Neuronal stem cell (in vitro differentiated cells): ENCODE results near the gene SPINK4.

Source experiments
- DNase-seq: peaks from one replicate; pipeline ENCODE4 v3.0.0-alpha.2; 2013; ENCODE audit warnings: low spot score
- H2AFZ ChIP-seq: one replicate; pipeline ENCODE4 v1.6.1; 2013; ENCODE audit warnings: mild to moderate bottlenecking, low read length, inconsistent platforms
- H2AK5ac ChIP-seq: 2 replicates; pipeline ENCODE4 v1.6.1; 2013; ENCODE audit warnings: low read depth, mild to moderate bottlenecking, inconsistent platforms, low read length, moderate library complexity, mixed read lengths
- H2BK120ac ChIP-seq: 2 replicates; pipeline ENCODE4 v1.6.1; 2013; ENCODE audit warnings: low read depth, mild to moderate bottlenecking, inconsistent platforms, low read length, moderate library complexity, mixed read lengths
- H2BK12ac ChIP-seq: one replicate; pipeline ENCODE4 v1.6.1; 2013; ENCODE audit warnings: low read length, inconsistent platforms
- H2BK15ac ChIP-seq: 2 replicates; pipeline ENCODE4 v1.6.1; 2013; ENCODE audit warnings: mild to moderate bottlenecking, low read length, inconsistent platforms, mixed read lengths
- H2BK5ac ChIP-seq: one replicate; pipeline ENCODE4 v1.6.1; 2013; ENCODE audit warnings: inconsistent platforms, mild to moderate bottlenecking, low read length, moderate library complexity
- H3K14ac ChIP-seq: one replicate; pipeline ENCODE4 v1.6.1; 2013; ENCODE audit warnings: low read length, inconsistent platforms
- H3K18ac ChIP-seq: 2 replicates; pipeline ENCODE4 v1.6.1; 2013; ENCODE audit warnings: low read length, inconsistent platforms
- H3K23ac ChIP-seq: 2 replicates; pipeline ENCODE4 v1.6.1; 2013; ENCODE audit warnings: low read depth, mild to moderate bottlenecking, mixed read lengths, low read length, inconsistent platforms; ENCODE audit not compliant: poor library complexity
- H3K27ac ChIP-seq: replicated peaks from 3 replicates; pipeline ENCODE4 v1.5.1; 2013; ENCODE audit warnings: low read length, inconsistent platforms
- H3K27me3 ChIP-seq, 3 experiments: 2 replicates each; pipeline ENCODE4 v1.6.1; 2013; ENCODE audit warnings: low read length in 3 of 3, mild to moderate bottlenecking in 2 of 3, inconsistent platforms in 1 of 3, low read depth in 1 of 3, mixed read lengths in 1 of 3, moderate library complexity in 1 of 3; ENCODE audit not compliant: control insufficient read depth in 3 of 3, insufficient read depth in 3 of 3
- H3K36me3 ChIP-seq, 2 donors: replicated peaks in 1 of 2; 2 replicates each; pipeline ENCODE4 v1.6.1; 2013; ENCODE audit warnings: low read length in 2 of 2; ENCODE audit not compliant: control insufficient read depth in 2 of 2, insufficient read depth in 2 of 2
- H3K4ac ChIP-seq: 2 replicates; pipeline ENCODE4 v1.6.1; 2013; ENCODE audit warnings: inconsistent platforms, mild to moderate bottlenecking, low read length, moderate library complexity
- H3K4me1 ChIP-seq, 2 donors: 1 replicate in 1 of 2; 2 replicates in 1 of 2; pipeline ENCODE4 v1.6.1; 2013; ENCODE audit warnings: low read length in 2 of 2, low read depth in 1 of 2; ENCODE audit not compliant: control insufficient read depth in 2 of 2, insufficient read depth in 1 of 2
- H3K4me2 ChIP-seq: one replicate; pipeline ENCODE4 v1.6.1; 2013; ENCODE audit warnings: mild to moderate bottlenecking, low read length, inconsistent platforms; ENCODE audit not compliant: insufficient read depth, poor library complexity, severe bottlenecking
- H3K4me3 ChIP-seq, 2 donors: 2 replicates each; pipeline ENCODE4 v1.5.1; 2013; ENCODE audit warnings: low read length in 2 of 2, mild to moderate bottlenecking in 2 of 2, inconsistent platforms in 1 of 2, moderate library complexity in 1 of 2
- H3K79me1 ChIP-seq: one replicate; pipeline ENCODE4 v1.6.1; 2013; ENCODE audit warnings: low read depth, mild to moderate bottlenecking, inconsistent platforms, low read length, moderate library complexity
- H3K9ac ChIP-seq: one replicate; pipeline ENCODE4 v1.6.1; 2013; ENCODE audit warnings: mild to moderate bottlenecking, low read depth, low read length, inconsistent platforms; ENCODE audit not compliant: poor library complexity
- H3K9me3 ChIP-seq, 2 donors: replicated peaks in 1 of 2; 2 replicates each; pipeline versions ENCODE3 to v1.6.1; 2013; ENCODE audit warnings: low read length in 2 of 2, mild to moderate bottlenecking in 2 of 2, inconsistent platforms in 1 of 2, low read depth in 1 of 2, mixed read lengths in 1 of 2, moderate library complexity in 1 of 2; ENCODE audit not compliant: control insufficient read depth in 2 of 2, insufficient read depth in 1 of 2
- H4K8ac ChIP-seq: one replicate; pipeline ENCODE4 v1.6.1; 2013; ENCODE audit warnings: low read depth, mild to moderate bottlenecking, inconsistent platforms, low read length, moderate library complexity
- H4K91ac ChIP-seq: one replicate; pipeline ENCODE4 v1.6.1; 2013; ENCODE audit warnings: low read length, low read depth, mild to moderate bottlenecking, inconsistent platforms; ENCODE audit not compliant: poor library complexity
- WGBS, 2 donors: extraction: QIAGEN DNeasy Blood & Tissue Kit; methylation state at CpG; one replicate each; pipeline ENCODE4 v1.1.7; 2013; ENCODE audit warnings: missing lambda C conversion rate in 2 of 2, mixed read lengths in 1 of 2; ENCODE audit not compliant: insufficient read length in 2 of 2, insufficient replicate concordance in 1 of 2; ENCODE audit errors: extremely low coverage in 2 of 2; 5-methylcytosine and 5-hydroxymethylcytosine counted together

SPINK4 gene

DNA sequence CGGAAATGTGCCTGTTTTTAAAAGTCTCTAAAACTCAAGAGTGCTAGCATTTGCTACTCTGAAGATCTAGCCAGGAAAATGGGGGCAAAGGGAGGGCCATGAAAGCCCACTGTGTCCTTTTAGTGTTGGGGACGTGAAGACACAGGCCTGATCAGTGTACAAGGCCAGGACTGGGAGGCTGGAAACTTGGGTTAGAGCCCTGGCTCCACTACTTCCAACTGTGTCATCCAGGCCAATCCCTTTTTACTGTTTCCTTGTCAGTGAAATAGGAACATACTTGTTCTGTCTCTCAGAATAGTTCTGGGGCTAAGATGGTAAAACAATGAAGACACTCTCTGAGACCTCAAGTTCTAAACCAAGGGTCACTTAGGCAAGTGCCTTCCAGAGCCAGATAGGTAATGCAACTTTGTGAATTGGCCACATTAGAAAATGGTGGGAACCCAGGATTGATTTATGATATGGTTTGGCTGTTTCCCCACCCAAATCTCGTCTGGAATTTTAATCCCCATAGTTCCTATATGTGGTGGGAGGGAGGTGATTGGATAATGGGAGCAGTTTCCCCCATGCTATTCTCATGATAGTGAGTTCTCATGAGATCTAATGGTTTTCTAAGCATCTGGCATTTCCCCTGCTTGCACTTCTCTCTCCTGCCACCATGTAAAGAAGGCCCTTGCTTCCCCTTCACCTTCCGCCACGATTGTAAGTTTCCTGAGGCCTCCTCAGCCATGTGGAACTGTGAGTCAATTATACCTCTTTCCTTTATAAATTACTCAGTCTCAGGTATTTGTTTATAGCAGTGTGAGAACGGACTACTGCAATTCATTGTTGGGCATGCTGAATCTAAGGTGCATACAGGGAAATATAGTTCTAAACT, 42.5 kb upstream of the SPINK4 start:
- no peak overlapping the region for H3K14ac ChIP-seq
- no peak overlapping the region for H2BK12ac ChIP-seq
- H2BK120ac ChIP-seq, result no peak overlapping the region
- peaks cover 0 to 64% (median 2%) of the 10 kb centered on the region in 3 experiments for H3K27me3 ChIP-seq
- no peak overlapping the region for H2BK15ac ChIP-seq
- no peak overlapping the region for H3K9ac ChIP-seq
- H3K4ac ChIP-seq, result no peak overlapping the region
- DNase-seq, result no peak
- no peak overlapping the region for H3K4me3 ChIP-seq
- no peak overlapping the region for H2BK5ac ChIP-seq
- no peaks in the 10 kb centered on the region for H3K36me3 ChIP-seq
- WGBS, 2 donors, result no CpG with 5 or more reads among the region's 6 CpGs
- H3K18ac ChIP-seq, result no peak overlapping the region
- H3K27ac ChIP-seq, result no peak overlapping the region
- H3K4me2 ChIP-seq, result no peak overlapping the region
- H4K8ac ChIP-seq, result no peak overlapping the region
- no peak overlapping the region for H2AFZ ChIP-seq
- no peaks in the 10 kb centered on the region for H3K9me3 ChIP-seq
- no peak overlapping the region for H4K91ac ChIP-seq
- H3K4me1 ChIP-seq, result no peaks in the 10 kb centered on the region
- no peaks in the 10 kb centered on the region for H3K79me1 ChIP-seq
- H2AK5ac ChIP-seq, result no peak overlapping the region
- no peak overlapping the region for H3K23ac ChIP-seq

DNA sequence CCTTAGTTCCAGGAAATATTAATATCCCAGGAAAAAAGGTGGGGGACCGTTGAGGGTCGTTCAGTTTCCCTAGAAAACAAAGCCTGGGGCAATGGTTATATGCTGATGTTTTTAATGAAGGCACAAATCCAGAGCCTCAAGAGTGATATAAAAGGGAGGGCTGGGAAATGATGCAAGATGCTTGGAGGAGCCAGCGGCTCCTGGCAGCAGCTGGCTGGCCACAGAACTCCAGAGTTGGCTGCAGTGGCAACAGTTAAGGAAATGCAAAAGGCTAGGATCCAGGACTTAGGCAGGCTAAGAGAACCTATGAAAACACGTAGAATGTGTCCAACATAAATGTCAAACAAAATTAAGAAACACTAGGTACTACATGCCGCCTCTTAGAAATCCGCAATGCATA, 41.8 kb upstream of the SPINK4 start:
- H3K4me1 ChIP-seq, result no peaks in the 10 kb centered on the region
- no peak overlapping the region for H2BK15ac ChIP-seq
- no peak overlapping the region for H3K4me3 ChIP-seq
- peaks cover 0 to 64% (median 2%) of the 10 kb centered on the region in 3 experiments for H3K27me3 ChIP-seq
- no peaks in the 10 kb centered on the region for H3K9me3 ChIP-seq
- H2BK12ac ChIP-seq, result no peak overlapping the region
- H3K4me2 ChIP-seq, result no peak overlapping the region
- no peak overlapping the region for H3K14ac ChIP-seq
- no peak overlapping the region for H3K23ac ChIP-seq
- H4K91ac ChIP-seq, result no peak overlapping the region
- WGBS, 2 donors, result no CpG with 5 or more reads among the region's 6 CpGs
- H4K8ac ChIP-seq, result no peak overlapping the region
- no peak overlapping the region for H2AFZ ChIP-seq
- DNase-seq, result no peak
- no peak overlapping the region for H3K4ac ChIP-seq
- no peak overlapping the region for H2BK5ac ChIP-seq
- no peak overlapping the region for H3K27ac ChIP-seq
- no peak overlapping the region for H3K9ac ChIP-seq
- no peak overlapping the region for H2AK5ac ChIP-seq
- no peak overlapping the region for H2BK120ac ChIP-seq
- no peaks in the 10 kb centered on the region for H3K79me1 ChIP-seq
- H3K18ac ChIP-seq, result no peak overlapping the region
- no peaks in the 10 kb centered on the region for H3K36me3 ChIP-seq

DNA sequence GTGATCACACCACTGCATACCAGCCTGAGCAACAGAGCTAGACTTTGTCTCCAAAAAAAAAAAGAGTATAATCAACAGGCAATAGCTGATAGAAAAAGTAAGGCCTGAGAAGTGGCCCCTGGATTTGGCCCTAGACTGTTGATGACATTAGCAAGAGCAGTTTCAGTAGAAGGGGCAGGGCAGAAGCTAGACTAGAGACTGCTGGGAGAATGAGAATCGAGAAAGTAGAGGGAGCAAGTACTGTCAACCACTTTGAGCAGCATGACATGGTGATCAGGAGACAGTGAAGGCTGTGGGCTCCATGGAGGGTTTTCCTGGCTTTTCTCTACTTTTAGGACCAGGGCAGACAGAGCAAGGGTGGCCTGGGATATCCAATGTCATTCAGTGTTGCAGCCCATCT, 37.9 kb upstream of the SPINK4 start:
- Histone ChIP-seq H2BK12ac (no peak overlapping the region), H3K4me1 (no peaks in the 10 kb centered on the region), H2BK5ac (no peak overlapping the region), H4K8ac (no peak overlapping the region), H2BK120ac (no peak overlapping the region), H2BK15ac (no peak overlapping the region), H3K27me3 (peaks cover 0 to 78% (median 2%) of the 10 kb centered on the region in 3 experiments), H3K27ac (no peak overlapping the region), H3K9ac (no peak overlapping the region), H3K9me3 (no peaks in the 10 kb centered on the region), H3K36me3 (no peaks in the 10 kb centered on the region), H3K14ac (no peak overlapping the region), H3K4ac (no peak overlapping the region), H3K23ac (no peak overlapping the region), H3K4me3 (no peak overlapping the region), H4K91ac (no peak overlapping the region), H2AFZ (no peak overlapping the region), H2AK5ac (no peak overlapping the region), H3K18ac (no peak overlapping the region), H3K4me2 (no peak overlapping the region), H3K79me1 (no peaks in the 10 kb centered on the region)
- DNase-seq, result no peak
- no CpG with 5 or more reads among the region's 1 CpG for WGBS, 2 donors

DNA sequence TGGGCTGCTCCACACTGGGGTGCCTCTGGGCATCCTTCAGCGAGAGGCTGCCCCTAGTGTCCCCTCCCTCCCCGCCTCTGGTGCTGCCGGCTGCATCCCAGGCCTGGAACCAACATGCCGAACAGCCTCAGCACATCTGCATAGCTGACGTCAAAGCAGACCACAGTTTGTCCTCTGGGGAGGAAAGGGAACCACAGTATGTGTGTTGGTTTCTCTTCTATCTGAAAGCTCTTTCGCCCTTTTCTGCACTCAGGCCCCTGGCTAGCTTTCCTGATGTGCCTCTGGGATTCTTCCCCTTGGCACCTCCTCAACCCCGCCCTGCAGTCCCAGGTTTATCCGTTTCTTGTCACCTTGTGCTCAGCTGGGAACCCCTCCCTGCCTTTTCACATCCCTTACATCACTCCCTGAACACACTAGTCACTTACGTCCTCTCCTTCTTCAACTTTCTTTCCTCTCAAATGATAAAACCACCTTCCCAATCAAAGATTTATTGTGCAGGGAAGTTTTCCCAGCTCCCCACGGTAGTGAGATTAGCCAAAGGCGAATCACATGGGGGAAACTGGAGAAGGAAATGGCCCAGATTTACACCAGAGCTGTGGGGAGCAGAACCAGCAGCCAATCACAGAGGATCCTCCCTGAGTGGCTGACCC, 37.3 kb upstream of the SPINK4 start:
- H3K14ac ChIP-seq, result no peak overlapping the region
- no peak overlapping the region for H2BK120ac ChIP-seq
- H4K8ac ChIP-seq, result no peak overlapping the region
- no peak overlapping the region for H3K23ac ChIP-seq
- H3K18ac ChIP-seq, result no peak overlapping the region
- H3K27me3 ChIP-seq, result peaks cover 0 to 75% (median 2%) of the 10 kb centered on the region in 3 experiments
- H2BK5ac ChIP-seq, result no peak overlapping the region
- H2BK12ac ChIP-seq, result no peak overlapping the region
- H2AK5ac ChIP-seq, result no peak overlapping the region
- no peak for DNase-seq
- H3K4me1 ChIP-seq, result no peaks in the 10 kb centered on the region
- H3K27ac ChIP-seq, result no peak overlapping the region
- no peak overlapping the region for H3K9ac ChIP-seq
- H2AFZ ChIP-seq, result no peak overlapping the region
- H3K4ac ChIP-seq, result no peak overlapping the region
- WGBS, 2 donors, result 100% methylated on average over 1 of the region's 11 CpGs; no CpG with 5 or more reads in 1 of the 2 donors
- no peaks in the 10 kb centered on the region for H3K9me3 ChIP-seq
- no peaks in the 10 kb centered on the region for H3K36me3 ChIP-seq
- no peak overlapping the region for H3K4me2 ChIP-seq
- H2BK15ac ChIP-seq, result no peak overlapping the region
- H4K91ac ChIP-seq, result no peak overlapping the region
- no peaks in the 10 kb centered on the region for H3K79me1 ChIP-seq
- no peak overlapping the region for H3K4me3 ChIP-seq
